ENCODE data around the gene RUBCN.
A peak's percentile ranks its signal among the peaks of the same experiment; 100 is the strongest.
"Not testable (repeated sequence)": the region's sequence is repeated elsewhere in the genome, so short reads cannot be mapped to it uniquely, and the experiment has no call there.

The RUBCN gene

GRCh38 chr3:197629286-197629685 is 107.4 kb downstream of the RUBCN start:
- DNase-seq (ENCODE audit: low read depth); H3K4me3 ChIP-seq (ENCODE audit: low read length): not testable (repeated sequence)

GRCh38 chr3:197627772-197628523 is 108.8 kb downstream of the RUBCN start:
- peak overlapping the region; percentile 59 for H3K4me3 ChIP-seq (ENCODE audit: low read length)

DNA sequence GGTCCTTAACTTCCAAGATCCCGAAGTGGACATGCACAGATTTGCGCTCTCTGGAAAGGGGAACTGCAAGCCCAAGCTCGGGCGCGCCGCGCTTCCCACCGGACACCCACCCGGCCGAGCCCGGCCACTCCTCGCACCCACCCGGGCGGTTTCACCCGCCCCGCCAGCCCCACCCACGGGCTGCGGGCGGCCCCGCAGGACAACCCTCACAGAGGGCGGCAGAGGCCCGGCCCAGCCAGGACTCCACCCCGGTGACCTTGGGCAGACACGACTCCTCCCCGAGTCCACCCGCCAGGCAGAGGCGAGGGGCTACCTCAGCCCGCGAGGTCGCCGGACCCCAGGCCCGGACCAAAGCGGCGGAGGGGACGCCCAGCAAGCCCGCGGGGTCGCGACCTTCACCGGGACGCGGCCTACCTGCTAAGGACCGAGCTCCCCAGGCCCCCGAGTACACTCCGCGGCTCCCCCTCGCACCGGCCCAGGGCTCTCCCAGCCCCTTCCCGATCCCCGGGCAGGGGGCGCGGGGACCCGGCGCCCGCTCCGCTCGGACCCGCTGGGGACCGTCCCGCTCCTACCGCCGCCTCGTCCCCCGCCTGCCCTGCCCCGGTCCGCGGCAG is 109.4 kb downstream of the RUBCN start:
- H3K4me3 ChIP-seq (ENCODE audit: low read length), result peak overlapping the region; percentile 59
- DNase-seq (ENCODE audit: low read depth), result not testable (repeated sequence)

More at GRCh38 chr3:197627772-197628523, 108.8 kb downstream of the RUBCN start:
- peak; percentile 58 for DNase-seq (ENCODE audit: low read depth)

GRCh38 chr3:197626404-197627157 is 110.1 kb downstream of the RUBCN start:
- not testable (repeated sequence) for DNase-seq (ENCODE audit: low read depth)
- peak overlapping the region; percentile 34 for H3K4me3 ChIP-seq (ENCODE audit: low read length)

GRCh38 chr3:197621478-197621877 is 115.2 kb downstream of the RUBCN start:
- peak; percentile 8 for DNase-seq (ENCODE audit: low read depth)
- not testable (repeated sequence) for H3K4me3 ChIP-seq (ENCODE audit: low read length)
